ENCODE data around the gene HOOK2.

The HOOK2 gene

DNA sequence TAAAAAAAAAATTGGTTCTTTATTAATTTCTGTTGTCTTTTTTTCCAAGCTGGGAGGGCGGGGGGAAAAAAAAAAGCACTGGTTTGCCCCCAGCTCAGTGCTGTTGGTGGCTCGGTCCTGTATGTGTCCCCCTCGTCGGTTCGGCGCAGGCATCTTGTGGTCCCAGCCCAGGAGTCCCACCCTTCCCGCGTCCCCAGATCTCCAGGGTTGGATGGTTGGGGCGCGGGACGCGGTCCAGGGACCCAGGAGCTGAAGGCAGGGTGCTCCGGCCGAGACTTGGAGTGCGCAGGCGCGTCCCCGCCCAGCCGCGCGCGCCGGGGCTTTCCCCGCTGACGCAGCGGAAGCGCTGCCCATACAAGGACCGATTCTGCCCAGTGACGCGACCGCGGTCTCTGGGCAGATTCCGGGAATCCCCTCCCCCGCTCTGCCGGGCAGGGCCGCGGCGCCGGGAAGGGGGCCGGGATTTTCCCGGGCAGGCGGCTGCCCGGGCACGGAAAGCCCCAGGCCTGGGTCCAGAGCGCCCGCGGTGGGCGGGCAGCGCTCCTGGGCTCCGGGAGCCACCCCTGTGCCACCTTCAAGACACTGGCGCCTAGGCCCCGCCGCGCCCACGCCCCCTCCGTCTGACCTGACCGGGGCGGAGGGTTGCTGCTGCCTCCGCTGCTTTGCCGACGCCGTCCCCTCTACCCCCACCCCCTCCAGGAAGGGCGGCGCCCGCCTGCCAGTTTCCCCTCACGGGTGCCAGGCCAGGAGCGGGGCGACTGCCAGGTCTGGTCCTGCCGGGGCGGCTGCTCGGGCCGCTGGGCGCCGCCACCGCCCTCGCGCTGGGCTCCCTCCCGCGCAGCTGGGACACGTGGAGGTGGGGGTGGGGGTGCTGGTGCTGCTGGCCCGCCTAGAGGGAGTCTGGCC, 18.2 kb upstream of the HOOK2 start:
- peak; percentile 92 to 95 for DNase-seq

DNA sequence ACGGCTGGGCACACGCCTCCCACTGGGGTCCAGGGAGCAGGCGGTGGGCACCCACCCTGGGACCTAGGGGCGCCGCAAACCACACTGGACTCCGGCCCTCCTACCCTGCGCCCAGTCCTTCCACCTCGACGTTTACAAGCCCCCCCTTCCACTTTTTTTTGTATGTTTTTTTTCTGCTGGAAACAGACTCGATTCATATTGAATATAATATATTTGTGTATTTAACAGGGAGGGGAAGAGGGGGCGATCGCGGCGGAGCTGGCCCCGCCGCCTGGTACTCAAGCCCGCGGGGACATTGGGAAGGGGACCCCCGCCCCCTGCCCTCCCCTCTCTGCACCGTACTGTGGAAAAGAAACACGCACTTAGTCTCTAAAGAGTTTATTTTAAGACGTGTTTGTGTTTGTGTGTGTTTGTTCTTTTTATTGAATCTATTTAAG, 17.5 kb upstream of the HOOK2 start:
- DNase-seq, result no peak

DNA sequence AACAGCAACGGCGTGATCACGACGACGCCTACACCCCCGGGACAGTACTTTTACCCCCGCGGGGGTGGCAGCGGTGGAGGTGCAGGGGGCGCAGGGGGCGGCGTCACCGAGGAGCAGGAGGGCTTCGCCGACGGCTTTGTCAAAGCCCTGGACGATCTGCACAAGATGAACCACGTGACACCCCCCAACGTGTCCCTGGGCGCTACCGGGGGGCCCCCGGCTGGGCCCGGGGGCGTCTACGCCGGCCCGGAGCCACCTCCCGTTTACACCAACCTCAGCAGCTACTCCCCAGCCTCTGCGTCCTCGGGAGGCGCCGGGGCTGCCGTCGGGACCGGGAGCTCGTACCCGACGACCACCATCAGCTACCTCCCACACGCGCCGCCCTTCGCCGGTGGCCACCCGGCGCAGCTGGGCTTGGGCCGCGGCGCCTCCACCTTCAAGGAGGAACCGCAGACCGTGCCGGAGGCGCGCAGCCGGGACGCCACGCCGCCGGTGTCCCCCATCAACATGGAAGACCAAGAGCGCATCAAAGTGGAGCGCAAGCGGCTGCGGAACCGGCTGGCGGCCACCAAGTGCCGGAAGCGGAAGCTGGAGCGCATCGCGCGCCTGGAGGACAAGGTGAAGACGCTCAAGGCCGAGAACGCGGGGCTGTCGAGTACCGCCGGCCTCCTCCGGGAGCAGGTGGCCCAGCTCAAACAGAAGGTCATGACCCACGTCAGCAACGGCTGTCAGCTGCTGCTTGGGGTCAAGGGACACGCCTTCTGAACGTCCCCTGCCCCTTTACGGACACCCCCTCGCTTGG, 16.9 kb upstream of the HOOK2 start:
- peak; percentile 61 to 72 for DNase-seq

DNA sequence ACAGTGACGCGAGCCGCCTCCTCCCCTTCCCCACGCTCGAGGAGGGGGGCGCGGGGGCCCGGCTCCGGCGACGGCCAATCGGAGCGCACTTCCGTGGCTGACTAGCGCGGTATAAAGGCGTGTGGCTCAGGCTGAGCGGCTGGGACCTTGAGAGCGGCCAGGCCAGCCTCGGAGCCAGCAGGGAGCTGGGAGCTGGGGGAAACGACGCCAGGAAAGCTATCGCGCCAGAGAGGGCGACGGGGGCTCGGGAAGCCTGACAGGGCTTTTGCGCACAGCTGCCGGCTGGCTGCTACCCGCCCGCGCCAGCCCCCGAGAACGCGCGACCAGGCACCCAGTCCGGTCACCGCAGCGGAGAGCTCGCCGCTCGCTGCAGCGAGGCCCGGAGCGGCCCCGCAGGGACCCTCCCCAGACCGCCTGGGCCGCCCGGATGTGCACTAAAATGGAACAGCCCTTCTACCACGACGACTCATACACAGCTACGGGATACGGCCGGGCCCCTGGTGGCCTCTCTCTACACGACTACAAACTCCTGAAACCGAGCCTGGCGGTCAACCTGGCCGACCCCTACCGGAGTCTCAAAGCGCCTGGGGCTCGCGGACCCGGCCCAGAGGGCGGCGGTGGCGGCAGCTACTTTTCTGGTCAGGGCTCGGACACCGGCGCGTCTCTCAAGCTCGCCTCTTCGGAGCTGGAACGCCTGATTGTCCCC, 16.1 kb upstream of the HOOK2 start, which contains the start of gene JUNB:
TSS of gene JUNB (plus strand) at position 142 of the 706 bp plus-strand sequence. CDS start at position 428, 286 bp downstream.
- peak; percentile 97 for DNase-seq

DNA sequence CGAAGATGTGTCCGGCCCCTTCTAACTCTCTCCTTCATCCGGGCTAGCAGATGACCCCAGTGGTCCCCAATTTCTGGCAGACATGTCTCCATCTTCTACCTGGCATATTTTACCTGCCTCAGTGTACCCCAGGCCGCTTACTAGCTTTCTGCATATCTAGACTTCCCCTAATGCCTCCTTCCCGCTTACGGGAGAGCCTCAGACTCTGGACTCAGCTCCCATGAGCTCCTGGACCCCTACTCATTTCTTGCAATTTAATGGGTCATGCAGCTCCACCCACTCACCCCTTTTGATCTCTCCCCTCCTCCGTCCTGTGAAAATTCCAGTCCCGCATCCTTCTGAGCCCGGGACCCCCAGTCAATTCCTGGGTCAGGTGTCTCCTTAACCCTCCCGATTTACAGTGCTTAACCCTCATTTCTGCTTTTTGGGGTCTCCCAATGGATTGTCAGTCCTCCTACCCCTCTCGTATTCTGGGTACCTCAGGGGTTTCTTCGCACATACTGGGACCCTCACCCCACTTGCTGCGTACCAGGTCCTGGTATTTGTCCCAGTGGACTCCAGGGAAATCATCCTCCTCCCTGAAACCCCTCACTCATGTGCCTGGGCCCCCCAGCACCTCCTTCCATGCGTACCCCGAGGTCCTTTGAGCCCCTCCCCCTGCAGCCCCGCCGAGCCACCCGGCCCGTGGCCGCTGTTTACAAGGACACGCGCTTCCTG, 15.4 kb upstream of the HOOK2 start:
- no peak for DNase-seq

DNA sequence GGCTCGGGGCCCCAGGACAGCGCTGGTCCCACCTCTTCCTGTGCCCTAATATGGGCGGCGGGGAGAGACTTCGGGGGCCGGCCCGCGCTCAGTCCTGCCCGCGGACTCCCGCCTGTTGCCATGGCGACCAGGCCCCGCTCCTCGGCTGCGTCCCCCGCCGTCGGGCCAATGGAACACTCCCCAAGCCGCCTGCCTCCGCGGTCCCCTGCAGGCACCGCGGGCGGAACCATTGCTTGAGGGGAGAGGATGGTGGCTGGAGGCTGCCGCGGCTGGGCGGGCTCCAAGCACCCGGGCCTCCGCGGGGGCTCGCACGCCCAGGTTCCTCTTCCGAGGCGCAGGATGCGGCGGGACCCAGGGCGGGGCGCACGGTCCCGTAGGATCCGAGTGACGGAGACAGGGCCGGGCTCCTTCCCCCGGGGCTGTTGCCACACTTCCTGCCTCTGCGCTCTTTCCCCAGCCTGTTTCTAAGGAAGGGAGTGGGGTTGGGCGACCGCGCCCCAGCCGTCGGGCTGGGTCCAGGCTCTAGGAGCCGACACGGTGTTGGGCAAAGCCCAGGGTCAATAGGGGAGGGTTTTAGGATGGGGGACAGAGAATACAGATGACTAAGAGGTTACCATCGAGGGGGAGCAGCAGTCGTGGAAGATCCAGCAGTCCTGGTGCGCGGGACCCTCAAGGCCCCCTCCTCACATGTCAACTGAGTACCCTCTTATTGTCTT, 14.7 kb upstream of the HOOK2 start:
- peak; percentile 69 to 77 for DNase-seq

DNA sequence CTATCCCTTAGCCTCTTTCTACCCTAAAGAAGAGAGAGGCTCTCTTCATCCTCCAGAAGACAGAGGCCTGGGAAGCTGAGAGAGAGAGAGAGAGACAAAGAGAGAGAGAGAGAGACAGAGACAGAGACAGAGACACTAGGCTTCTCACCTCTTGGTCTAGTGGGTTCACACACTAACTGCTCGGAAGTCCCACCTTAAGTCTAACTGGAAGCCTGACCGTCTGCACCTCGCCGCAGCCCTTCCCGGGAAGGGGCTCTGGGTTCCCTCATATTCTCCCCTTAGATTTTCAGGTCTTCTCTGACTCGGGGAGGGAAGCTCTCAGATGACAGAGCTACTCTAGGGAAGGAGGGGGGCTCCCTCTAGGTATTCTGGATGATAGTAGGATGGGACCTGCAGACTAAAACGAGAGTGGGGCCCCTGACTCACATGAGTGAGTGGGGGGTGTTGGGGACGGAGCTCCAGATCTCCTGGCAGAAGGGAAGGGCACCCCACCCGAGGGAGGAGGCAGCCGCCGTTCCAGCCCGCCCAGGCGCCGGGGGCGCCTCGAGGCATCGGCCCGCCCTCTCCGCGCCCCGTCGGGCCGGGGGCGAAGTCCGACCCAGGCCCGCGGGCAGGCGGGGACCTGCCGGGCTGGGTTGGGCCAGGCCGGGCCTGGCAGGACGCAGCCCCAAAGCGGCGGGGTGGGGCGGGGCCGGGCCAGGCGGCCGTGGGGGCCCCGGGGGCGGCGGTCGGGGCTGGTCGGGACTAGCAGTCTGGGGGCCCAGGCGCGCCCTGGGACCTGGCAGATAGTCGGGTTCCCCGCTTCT, 13.9 kb upstream of the HOOK2 start:
- no peak for DNase-seq

DNA sequence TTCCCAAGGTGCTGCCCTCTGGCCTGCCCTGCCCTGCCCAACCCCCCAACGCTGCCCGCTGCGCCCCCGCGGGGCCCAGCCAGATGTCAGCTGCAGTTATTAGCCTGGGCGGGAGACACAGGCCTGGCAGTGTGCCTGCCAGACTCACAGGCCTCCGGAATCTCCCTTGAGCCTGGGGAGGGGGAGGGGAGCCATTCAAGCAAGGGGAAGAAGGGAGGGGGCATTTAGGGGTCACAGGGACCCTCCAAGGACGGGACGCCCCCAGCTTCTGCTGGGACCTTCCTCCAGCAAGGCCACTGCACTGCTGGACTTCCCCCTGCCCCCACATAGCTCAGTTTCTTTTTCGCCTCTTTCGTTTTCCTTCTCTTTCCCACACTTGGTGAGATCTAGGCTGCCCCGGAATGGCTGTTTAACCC, 13.3 kb upstream of the HOOK2 start:
- DNase-seq, result no peak

DNA sequence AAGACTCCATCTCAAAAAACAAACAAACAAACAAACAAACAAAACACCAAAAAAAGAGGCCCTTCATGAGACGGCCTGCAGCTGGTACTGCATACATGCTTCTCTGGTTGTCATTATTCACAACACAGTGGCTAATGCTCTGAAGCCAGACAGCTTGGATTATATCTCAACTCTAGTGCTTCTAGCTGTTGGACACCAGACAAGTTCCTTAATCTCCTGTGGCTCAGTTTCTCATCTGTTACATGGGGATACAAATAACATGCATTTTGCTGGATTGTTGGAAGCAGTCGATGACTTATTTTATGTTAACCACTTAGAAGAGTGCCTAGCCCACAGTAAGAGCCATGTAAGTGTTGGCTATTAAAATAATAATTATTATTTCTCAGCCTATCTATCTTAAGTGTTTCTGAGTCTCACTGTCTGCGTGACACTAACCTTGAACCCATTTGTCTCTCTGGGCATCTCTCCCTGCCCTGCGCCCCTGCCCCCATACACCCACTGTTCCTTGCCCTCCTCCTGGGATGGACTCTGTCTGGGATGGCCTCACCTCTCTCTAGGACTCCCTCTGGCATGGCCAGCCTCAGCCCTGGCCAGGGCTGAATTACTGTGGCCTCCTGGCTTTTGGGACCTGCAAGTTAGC, 12.8 kb upstream of the HOOK2 start:
- no peak for DNase-seq

DNA sequence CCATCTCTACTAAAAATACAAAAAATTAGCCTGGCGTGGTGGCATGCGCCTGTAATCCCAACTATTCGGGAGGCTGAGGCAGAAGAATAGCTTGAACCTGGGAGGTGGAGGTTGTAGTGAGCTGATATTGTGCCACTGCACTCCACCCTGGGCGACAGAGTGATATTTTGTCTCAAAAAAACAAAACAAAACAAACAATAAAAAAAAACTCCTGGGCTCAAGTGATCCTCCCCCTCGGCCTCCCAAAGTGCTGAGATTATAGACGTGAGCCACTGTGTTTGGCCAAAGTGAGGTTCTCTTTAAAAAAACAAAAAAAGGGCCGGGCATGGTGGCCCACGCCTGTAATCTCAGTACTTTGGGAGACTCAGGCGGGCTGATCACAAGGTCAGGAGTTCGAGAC, 12.1 kb upstream of the HOOK2 start:
- DNase-seq, result no peak

DNA sequence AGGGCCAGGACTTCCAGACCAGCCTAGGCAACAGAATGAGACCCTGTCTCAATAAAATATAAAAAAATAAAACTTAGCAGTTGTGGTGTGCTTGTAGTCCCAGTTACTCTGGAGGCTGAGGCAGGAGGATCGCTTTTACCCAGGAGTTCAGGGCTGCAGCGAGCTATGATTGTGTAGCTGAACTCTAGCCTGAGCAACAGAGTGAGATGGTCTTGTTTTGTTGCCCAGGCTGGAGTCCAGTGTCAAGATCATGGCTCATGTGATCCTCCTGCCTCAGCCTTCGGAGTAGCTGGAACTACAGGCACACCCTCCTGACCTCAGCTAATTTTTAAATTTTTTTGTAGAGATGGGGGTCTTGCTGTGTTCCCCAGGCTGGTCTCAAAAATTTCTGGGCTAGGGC, 11.6 kb upstream of the HOOK2 start:
- DNase-seq, result no peak

DNA sequence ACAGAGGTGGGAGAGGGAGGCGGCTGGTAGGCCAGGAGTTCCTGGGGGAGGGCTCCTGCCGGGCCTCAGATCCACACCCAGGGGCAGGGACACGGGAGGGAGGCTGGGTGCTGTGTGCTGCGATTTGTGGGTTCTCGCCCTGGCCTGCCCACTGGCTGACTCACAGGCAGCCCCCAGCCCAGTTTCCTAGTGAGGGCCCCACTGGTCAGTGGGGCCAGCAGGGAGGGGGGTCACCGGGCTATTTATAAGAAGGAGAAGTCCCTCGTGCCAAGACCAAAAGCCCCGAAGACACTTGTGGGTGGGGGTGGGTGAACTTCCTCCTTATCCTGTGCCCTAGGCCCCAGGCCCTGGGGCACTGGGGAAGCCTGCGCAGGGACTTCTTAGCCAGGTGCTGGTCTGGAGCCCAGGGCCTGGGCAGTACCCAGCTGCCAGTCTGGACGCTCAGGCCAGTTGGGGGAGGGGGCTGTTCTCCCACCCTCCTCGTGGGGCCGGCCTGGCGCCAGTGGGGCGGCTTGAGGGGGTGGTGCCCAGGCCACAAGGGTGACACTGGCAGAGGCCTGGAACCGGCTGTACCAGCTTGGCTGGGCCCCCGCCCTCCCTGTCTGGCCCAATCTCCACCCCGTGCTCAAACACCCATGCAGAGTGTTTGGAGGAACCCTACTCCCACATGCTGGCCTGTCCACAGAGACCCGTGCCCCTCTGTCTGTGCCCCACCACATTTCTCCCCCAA, 11.0 kb upstream of the HOOK2 start:
- DNase-seq, result no peak

DNA sequence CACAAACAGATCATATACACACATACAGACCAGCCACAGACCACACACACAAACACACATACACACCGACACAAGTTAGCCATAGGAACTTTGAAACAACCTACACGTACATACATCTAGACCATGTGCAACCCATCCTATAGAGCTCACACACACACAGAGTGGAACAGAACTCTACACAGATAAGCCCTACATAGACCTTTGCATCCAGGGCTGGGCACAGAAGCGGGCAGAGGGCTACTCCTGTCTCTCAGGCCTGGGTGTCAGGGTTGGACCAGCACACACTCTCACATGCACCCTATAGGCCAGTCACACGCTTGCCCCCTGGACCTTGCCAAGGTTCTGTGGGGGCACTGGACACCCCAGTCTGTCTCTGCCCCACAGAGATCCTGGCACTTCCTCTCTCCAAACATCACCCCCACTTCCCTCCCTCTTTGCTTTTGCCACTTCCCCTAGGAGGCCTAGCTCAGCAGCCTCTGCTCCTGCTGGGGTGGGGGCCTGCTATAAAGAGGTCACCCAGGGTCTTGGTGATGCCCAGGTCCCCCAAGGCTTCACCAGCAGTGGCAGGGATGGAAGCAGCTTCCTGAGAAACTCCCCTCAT, 10.2 kb upstream of the HOOK2 start:
- DNase-seq, result no peak

DNA sequence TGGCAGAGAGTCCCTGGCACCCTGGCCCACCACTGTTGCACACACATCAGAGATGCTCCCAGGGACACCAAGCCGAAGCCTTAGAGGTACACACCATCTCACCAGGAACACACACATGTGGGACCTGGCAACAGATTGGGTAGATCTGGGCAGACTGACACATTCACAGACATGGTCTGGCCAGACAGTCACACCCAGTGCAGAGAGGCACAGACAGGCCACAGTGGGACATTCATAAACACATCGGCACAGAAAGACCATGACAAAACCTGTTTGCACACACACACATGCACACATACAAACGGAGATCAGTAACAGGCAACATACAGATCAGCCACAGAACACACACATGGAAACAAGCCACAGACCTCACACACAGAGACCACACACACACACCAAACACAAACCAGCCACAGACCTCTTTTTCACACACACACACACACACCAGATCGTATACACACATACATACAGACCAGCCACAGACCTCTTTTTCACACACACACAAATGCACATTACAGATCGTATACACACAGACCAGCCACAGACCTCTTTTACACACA, 9.6 kb upstream of the HOOK2 start:
- no peak for DNase-seq

DNA sequence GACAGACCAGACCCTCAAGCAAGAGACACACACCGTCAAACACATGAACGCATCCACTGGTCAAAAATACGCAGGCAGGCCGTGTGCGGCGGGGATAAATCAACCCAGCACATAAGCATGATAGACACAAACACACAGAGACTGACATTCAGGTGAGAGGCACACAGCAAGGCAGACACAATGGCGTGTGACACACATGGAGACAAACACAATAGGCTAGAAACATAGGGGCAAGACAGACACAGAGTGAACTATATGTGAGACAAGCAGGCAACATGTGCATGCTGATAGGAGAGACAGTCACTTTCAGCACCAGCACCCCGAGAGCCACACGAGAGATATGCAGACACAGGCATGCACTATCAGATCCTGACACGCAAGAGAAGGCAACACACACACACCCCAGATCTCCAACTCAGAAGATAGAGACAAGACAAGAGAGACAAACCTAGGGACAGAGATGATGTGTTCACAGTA, 9.1 kb upstream of the HOOK2 start:
- DNase-seq, result no peak

DNA sequence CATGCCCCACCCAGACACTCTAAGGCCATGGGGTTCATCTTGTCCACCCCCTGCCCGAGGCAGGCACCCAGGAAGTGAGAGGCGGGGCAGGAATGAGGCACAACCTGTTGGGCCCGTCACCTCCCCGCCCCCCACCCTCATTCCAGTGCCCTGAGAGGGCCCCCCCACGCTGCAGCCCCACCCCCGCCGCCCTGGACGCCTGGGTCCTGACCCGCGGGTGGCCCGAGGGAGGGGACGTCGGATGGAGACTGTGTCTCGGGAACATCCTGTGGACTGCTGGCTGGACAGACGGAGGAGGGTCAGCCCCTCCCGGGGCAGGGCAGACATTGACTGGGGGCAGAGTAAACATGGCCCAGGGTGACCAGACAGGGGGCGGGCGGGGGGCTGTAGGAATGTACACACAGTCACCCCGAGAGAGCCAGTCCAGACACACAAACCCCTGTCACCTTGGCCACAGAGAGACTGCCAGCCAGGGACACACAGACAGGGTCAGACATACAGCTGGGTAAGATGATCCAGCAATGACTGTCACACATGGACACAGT, 8.6 kb upstream of the HOOK2 start:
- DNase-seq, result no peak

DNA sequence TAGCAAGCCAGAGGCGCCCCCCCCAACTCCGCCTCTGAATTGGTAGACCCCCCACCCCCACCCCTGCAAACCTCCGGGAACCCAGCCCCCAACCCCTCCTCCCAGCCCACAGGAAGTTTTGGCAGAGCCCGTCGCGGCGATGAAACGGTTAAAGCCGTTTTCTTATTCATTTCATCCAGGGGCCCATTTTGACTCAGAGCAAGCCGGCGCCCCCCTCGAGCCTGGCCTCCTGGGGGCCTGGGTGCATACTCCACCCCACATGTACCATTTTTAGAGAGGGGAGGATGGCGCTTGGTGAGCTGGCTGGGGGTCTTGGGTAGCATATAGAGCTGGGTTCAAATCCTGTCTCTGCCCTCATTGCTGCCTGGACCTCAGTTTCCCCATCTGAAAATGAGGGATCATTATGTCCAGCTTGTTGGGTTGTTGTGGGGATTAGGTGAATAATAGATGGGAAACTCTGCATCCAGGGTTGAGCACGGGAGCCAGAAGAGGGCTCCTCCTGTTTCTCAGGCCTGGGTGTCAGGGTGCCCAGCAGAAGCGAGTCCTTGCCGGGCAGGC, 8.0 kb upstream of the HOOK2 start:
- DNase-seq, result no peak

Measured in activated CD4-positive, alpha-beta T cell treated with anti-CD3 and anti-CD28 coated beads, Interleukin-2, amount 50 U/mL, for 4 hours (primary cell).